ENCODE results near the gene ADCY7.

ADCY7 gene

DNA sequence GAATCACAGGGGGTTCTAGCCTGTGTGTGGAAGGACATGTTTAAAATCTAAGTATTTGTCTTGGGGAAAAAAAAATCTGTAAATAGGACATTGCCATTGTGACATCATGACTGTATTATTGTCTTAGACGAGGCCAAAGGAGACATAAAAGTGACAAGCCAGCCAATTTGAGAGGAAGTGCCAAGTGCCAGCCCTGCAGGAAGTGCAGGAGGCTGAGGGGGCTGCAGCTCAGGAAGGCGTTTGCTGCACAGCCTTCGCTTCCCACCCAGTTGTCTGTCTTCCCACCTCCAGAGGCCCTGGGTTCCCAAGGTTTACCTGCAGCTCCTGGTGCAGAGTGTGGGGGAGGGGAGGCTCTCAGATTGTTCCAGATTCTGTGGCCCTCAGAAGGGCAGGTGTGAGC, 1.3 kb downstream of the ADCY7 start:
- DNase-seq (ENCODE audit: low spot score): no peak

DNA sequence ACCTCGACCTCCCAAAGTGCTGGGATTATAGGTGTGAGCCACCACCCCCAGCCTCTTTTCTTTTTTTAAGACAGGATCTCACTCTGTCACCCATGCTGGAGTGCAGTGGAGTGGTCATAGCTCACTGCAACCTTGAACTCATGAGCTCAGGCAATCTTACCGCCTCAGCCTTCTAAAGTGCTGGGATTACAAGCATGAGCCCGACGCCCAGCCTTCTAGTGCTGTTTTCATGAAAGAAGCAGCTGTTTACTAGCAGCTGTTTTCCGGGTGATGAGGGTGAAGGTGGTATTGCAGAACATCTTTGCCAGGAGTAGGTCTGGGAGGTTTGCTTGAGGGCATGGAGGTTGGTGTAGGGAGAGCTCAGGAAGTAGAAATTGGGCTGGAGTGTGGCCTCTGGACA, 2.0 kb downstream of the ADCY7 start:
- DNase-seq (ENCODE audit: low spot score): no peak

DNA sequence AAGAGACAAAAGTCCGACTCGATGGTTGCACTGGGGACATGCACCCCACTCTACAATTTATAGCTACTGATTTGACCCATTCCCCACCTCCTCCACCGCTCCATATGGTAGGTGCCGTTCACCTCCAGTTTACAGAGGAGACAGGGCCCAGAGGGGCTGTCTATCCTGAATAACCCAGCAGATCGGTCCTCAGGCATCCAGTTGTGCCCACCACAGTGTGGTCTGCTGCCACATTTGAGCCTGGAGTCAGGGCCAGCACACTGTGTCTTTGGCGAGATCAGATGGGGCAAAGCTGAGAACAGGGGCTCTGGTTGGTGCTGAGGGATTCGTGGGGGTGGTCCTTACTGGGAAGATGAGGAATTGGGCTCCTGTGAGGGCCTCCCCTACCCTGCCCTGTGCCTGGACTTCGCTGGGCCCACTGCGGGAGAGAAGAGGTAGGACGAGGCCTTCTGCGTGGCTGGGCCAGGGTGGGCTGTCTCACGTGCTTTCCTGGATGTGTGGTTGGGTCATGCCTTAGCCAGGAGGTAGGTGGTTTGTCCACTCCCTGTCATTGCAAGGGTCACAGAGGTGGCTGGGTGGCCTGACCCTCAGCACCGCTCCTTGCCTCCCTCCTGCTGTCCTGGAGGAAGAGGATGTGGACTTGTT, 2.8 kb downstream of the ADCY7 start:
- no peak for DNase-seq (ENCODE audit: low spot score)

DNA sequence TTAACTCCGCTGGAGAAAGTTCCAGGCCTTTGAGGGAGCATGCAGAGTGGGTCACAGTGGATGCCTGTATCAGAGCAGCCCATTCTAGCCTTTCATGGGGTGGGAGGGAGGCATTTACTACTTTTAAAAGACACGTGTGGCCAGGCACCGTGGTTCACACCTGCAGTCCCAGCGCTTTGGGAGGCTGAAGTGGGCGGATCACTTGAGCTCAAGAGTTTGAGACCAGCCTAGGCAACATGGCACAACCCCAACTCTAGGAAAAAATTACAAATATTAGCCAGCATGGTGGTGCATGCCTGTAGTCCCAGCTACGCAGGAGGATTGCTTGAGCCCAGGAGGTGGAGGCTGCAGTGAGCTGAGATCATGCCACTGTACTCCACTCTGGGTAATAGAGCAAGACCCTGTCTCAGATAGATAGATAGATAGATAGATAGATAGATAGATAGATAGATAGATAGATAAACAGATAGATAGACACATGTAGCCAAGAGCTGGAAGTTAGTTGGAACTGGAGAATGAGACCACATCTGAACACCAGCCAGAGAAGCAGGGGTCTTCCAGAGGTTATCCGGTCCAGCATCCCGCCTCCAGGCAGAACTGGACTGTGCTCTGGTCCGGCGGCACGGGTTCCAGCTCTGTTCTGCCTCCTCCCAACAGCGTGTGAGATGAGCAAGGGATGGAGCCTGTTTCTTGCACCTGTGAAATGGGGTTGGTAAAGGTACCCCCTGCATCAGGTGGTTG, 3.6 kb downstream of the ADCY7 start:
- no peak for DNase-seq (ENCODE audit: low spot score)

DNA sequence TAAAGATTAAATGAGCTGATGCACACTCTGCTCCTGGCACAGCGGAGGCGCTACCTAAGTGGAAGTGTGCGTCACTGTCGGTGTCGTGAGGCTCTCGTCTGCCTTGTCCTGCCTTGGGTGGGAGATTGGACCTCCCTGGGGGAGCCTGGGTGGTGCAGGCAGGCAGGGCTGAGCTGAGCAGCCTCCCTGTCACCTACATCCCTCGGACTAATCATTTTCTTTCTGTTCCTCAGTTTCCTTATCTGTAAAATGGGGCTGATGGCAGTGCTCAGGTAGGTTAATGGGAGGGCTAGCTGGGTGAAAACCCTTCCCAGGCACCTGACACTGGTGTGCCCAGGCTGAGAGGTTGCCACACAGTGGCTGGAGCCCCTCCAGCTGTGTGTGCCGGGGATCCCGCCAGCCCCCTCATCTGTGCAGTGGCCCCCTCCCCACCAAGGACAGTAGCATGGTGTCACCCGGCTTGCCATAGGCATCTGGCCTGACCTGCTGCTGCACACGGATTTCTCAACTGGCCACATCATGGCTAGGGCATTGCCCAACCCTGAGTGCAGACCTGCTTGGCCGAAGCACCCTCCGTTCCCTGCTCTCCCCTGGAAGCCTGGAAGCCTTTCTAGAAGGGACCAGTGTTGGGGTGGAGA, 4.3 kb downstream of the ADCY7 start:
- DNase-seq (ENCODE audit: low spot score): no peak

DNA sequence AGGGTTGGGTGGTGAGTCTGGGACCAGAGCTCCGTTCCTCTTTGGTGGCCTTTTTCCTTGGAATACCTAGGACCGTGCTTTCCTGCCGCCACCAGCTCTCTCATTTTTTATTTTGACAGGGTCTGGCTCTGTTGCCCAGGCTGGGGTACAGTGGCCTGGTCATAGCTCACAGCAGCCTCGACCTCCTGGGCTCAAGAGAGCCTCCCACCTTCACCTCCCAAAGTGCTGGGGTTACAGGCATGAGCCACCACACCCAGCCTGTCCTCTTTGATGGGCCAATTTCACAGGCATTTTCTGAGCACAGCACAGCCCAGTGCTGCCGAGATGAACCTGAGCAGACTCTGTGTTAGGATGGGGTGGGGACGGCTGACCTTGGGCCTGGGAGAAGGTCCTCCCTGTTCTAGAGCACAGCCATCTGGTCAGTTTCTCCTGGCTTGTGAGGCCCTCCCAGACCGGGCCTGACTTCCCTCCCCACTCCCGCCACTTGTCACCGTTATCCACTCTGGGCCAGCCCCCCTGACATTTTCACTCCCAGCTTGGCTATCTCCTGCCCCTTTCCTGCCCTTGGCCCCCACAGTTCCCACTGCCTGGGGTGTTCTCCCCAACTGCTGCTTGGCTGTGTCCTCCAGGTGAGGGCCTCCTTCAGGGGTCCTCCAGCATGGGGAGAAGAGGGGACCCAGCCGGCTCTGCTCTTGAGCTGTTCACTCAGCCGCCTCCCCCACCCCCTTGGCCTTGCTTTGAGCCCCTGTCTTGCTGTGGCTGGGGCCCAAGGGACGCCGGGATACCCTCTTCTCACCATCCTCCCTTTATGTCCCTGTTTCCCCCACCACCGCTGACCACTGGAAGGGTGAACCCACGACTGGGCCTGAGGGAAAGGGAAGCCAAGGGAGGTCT, 5.0 kb downstream of the ADCY7 start:
- DNase-seq (ENCODE audit: low spot score): no peak

DNA sequence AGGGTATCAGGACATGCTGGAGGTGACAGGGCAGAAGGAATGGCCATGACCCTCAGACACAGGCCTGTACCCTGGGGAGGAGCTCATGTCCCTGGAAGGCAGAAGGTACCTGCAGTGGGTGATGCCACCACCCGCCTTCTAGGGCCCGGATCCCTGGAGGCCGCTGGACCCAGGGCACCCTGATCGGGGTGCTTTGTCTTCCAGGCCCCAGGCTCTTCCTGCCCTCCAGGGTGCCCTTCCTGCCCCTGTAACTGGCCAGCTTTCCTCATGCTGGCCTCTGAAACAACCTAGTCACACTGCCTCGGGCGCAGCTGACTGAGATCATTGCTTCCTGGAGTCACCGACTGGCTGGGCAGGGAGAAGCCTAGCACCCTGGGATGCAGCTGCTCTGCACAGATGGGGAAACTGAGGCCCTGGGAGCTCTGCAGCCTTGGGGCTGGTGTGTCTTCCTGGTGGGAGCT, 5.8 kb downstream of the ADCY7 start:
- no peak for DNase-seq (ENCODE audit: low spot score)

DNA sequence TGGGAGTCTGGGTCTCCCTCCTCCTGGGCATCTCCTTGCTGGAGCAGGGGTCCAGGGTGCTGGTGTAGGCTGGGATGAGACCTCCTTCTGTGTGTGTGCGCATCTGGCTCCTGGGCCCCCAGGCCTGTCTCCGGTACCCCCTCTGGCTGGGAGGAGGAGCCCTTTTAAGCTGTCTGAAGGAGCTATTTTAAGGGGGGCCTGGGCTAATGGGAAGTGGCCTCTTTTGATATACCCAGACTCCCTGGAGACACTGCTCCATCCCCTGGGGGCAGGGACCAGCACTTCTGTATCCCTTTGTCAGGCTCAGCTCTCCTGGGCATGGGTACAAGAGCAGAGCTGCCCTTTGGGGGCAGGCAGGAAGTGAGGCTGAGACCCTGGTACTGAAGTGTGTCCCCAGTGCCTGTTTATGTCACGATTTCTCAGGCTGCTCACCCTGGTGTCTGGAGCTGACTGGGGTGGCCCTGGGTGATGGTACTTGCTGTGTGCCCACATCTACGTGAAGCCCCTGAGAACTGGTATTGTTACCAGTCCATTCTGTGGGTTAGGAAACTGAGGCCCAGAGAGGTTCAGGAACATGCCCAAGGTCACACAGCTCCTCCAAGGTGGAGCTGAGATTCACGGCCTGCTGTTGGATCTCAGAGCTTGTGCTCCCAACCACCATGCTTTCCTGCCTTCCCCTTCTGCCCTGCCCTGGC, 6.5 kb downstream of the ADCY7 start:
- no peak for DNase-seq (ENCODE audit: low spot score)

DNA sequence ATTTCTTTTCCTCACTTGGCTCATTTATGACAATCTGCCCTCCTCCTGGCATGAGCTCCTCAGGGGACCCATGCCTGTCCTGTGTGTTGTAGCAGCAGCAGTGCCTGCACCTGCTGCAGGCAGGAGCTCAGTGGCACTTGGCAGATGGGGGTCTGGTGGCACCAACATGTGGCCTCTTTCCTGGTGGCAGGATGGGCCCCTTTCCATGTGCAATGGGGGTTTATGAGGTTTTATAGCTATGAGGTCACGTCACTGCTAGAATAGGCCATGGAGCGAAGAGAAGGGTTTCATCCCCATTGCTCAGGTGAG, 7.0 kb downstream of the ADCY7 start:
- no peak for DNase-seq (ENCODE audit: low spot score)

DNA sequence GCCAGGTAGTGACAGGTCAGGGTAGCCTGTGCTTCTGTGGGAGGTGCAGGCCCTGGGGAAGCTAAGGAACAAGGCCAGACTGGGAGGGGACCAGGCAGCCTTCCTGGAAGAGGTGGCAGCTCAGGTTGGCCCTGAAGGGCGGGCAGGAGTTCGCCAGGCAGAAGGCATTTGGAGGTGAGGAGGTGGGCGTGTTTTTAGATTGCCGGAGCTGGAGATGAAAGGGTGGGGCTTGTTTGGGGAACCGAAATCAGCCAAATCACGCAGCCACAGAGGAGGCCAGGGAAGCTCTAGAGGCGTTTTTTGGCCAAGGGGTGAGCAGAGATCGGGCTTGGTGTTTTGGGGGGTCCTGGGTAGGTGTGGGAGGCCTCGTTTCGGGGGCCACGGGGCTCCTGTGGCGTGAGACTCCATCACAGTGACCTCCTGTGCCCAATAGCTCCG, 7.6 kb downstream of the ADCY7 start:
- DNase-seq (ENCODE audit: low spot score): no peak

DNA sequence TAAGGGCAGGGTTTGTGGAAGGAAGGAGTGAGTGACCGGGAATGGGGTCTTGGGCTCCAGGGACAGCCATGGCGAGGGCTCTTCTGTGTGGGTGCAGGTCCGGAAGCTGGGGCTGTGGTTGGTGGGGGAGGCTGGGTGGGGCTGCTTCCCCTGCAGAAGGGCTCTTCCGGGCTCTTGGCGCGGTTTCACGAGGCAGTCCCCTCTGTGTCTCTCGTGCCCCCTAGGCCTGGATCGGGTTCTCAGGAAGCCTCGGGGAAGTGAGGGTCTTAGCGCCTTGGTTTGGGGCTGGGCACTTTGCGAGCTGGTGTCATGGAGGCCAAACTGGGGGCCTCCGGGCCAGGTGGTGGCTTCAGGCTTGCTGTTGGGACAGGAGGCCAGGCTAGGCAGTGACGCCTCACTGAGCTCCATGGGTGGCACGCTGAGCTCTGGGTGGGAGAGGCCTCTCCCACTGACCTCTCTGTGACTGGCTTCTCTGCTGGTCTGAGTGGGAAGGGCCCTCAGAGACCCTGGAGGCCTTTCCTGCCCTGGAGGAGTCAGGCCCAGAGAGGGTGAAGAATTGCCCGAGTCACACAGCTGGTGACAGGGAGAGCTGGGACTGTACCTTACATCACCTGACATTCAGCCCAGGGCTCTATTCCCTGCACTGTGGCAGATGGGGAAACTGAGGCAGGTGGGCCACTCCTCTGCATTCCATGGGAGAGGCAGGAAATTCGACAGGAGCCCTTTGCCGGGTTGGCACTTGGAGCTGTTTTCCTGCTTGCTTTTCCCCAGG, 8.2 kb downstream of the ADCY7 start:
- DNase-seq (ENCODE audit: low spot score): no peak

DNA sequence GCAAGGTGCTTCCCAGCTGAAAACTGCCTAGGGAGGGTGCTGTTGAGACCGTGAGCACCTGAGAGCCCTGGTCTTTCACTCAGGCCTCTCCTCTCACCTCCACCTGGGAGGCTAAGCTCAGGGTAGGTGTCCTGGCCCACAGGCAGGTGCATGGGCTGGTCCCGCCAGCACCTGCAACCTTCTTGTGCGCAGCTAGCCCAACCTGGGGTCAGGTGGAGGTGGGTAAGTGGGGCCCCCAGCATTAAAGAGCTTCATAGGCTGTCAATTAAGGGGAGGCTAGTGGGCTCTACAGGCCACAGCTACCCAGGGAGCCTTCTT, 8.7 kb downstream of the ADCY7 start:
- no peak for DNase-seq (ENCODE audit: low spot score)

DNA sequence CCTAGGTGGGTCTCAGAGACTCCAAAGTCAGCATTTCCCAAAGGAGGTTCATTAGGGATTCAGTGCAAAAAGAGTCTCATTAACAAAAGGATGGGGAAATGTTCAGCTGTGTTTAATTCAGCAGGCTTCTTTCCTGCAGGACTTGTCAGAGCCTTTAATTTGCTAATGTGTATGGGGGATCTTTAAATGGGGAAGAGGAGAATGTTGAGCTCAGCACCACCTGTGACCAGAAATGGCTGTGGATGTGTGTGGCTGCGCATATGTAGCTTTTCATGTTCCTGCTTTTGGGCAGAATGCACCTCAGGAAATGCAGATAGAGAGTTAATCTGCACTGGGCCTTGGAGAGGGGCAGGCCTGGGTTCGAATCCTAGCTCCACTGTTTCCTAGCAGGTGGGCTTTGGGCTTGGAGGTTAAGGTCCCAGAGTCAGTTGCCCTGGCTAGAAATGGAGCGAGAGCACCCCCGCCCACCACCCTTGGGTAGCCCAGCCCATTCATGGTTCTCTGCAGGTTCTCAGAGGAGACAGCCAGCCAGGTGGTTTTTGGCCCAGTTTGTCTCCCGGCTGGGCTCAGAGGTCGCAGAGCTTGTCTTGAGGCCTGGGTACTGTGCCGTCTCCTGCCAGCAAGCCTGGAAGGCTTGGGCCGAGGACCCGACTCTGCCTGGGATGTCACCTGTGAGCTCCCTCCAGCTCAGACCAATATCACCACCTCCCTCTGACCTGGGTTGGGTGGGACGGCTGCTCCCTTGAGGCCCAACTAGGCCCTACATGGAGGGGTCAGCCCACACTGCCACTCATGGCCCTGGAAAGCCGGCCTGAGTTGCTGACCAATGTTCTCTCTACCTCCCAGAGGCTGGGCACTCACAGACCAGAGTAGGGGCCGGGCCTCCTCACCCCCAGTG, 9.3 kb downstream of the ADCY7 start:
- DNase-seq (ENCODE audit: low spot score): no peak

DNA sequence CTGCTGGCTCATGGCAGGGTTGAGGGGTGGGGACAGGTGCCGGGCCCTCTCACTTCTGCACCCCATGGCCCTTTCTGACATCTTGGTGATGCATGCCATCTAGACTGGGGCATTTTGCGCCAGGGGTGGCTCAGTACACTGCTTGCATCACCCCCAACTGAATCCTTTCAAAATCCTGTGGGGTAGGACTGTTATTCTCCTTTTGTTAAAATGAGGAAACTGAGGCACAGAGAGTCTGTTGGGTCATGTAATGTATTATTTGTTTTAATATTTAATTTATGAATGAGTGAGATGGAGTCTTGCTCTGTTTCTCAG, 9.9 kb downstream of the ADCY7 start:
- DNase-seq (ENCODE audit: low spot score): no peak

DNA sequence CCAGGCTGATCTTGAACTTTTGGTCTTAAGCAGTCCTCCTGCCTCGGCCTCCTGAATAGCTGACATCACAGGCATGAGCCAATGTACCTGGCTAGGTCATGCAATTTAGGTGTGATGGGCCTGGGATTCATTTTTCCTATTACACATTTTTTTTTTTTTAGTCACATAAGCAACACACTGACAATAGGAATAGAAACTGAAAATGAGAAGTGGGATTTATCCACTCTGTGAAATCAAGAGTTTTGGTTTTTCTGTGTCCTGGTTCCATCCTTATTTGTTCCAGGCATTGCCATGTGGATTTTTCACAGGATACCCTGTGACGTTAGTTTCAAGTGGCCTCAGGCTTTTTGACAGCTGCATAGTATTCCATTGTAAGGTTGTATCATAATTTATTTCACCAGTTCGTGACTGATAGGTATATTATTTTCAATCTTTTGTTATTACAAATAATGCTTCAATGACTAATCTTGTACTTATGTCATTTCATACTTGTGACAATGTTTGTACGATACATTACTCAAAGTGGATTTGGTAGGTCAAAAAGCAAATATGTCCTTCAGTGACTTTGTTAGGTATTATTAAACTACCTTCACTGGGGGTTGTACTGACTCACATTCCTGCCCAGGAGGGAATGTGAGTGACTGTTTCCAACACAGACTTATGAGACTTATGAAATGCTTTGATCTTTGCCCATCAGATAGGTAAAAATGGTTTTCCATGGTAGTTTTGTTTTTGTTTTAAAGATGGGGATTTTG, 10.6 kb downstream of the ADCY7 start:
- no peak for DNase-seq (ENCODE audit: low spot score)

DNA sequence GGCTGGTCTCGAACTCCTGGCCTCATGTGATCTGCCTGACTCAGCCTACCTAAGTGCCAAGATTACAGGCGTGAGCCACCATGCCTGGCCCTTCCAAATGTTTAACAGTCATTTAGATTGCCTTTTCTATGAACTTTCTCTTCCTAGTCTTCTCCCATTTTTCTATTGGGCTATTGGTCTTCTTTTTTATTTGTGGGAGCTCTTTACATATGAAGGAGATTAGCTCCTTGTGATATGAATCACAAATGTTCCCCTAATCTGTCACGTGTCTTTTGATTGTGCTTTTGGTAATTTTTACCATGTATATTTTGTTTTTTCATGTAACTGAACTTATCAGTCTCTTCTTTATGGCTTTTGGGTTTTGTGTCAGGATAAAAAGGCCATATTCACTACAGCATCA, 11.9 kb downstream of the ADCY7 start:
- DNase-seq (ENCODE audit: low spot score): no peak

DNA sequence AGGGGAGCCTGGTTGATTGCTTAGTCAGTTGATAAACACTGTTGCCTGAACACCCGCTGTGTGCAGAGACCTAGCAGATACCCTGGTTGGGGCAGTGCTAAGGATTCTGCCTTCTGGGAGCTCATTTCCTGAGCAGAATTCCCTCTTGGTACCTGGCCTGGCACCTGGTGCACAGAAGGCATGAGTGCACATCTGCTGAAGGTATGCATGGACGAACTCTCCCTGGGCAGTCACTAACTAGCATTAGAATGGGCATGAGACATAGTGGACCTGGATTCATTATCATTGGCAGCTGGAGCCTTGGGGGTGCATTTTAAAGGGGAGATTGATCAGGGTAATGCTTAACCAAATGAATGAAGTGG, 13.1 kb downstream of the ADCY7 start:
- DNase-seq (ENCODE audit: low spot score): no peak

DNA sequence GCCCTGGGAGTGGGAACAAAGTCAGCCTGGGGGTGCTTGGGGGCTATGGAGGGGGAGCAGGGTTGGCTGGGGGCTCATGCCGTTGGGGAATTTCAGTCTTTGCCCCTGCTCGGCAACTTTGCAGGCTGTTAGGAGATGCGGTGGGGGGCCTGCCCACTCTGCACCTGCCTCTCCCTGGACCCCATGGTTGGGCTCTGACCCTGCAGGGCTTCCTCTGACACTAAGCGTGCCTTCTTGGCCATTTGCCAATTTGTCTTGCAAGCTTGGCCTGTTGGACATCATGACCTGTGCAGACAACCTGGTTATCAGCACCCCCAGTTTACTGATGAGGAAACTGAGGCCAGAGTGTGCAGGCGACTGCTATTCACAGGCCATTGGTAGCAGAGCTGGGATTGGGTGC, 14.6 kb downstream of the ADCY7 start:
- DNase-seq (ENCODE audit: low spot score): no peak

DNA sequence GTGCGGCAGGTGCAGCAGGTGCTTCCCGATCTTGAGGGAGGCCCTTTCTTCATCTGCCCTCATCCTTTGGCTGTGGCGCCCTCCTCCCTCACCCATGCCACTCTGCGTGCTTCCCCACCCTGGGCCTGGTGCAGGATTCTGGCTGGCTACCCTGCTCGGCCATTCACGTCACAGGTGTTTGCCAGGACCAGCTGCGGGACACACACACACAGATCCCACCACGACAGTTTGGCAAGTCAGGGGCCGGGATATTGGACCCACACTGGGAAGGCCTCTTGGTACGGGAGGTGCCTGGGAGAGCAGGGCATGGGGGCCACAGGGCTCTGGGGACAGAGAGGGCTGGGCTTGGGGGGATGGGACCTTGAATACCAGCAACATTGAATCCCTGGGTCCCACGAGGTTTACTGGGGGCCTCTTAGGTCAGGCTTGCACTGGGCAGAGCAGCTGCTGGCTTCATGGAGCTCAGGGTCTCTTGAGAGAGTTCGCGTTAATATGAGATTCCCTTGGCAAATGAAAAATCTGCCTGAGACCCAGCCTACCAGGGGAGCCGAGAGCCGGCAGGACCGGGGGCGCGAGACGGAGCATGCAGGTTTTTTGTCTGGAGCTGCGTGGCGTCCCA, 15.1 kb downstream of the ADCY7 start:
- no peak for DNase-seq (ENCODE audit: low spot score)

Data from GM03348 (cell line).